Coronary artery (tissue), 2 donors: Measurements from ENCODE around the gene MAGI2.
A peak's percentile ranks its signal among the peaks of the same experiment; 100 is the strongest.

Experiments
- DNase-seq: peaks from one replicate; pipeline ENCODE4 v3.0.0-alpha.2; 2017; ENCODE audit warnings: low spot score
- H3K27ac ChIP-seq, 2 donors: fragments of 200-600 bp; sonication (generic); one replicate each; pipeline ENCODE4 v1.5.1; 2016 to 2019
- H3K4me3 ChIP-seq: fragments of 200-600 bp; sonication (generic); 2 replicates; pipeline ENCODE4 v1.5.1; 2016; ENCODE audit warnings: mild to moderate bottlenecking, moderate library complexity
- CTCF ChIP-seq: fragments of 200-600 bp; sonication (generic); IDR thresholded peaks from one replicate; pipeline ENCODE4 v1.5.1; 2019; ENCODE audit warnings: antibody characterized with exemption

MAGI2 gene

DNA sequence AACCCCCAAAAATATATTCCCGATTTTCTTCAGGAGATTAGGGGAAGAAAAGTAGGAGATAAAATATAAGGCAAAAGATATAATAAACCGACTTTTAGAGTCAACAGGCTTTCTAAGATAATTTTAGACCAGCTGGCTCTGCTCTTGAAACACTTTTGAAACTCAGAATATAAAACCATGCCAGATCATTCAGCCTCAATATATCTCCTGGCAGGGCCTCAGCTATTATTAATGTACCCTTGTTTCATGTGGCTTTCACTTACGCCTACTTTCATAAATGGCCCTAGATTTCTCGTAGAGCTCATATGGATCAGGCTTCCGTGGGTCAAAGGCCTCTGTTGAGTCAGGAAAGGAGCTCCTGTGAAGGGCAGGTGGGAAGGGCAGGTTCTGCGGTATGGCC, 1258.9 kb downstream of the MAGI2 start:
- DNase-seq = no peak
- peak overlapping the region; percentile 4 to 31 for H3K27ac ChIP-seq
- no peak for TF ChIP-seq CTCF
- H3K4me3 ChIP-seq = no peak overlapping the region

DNA sequence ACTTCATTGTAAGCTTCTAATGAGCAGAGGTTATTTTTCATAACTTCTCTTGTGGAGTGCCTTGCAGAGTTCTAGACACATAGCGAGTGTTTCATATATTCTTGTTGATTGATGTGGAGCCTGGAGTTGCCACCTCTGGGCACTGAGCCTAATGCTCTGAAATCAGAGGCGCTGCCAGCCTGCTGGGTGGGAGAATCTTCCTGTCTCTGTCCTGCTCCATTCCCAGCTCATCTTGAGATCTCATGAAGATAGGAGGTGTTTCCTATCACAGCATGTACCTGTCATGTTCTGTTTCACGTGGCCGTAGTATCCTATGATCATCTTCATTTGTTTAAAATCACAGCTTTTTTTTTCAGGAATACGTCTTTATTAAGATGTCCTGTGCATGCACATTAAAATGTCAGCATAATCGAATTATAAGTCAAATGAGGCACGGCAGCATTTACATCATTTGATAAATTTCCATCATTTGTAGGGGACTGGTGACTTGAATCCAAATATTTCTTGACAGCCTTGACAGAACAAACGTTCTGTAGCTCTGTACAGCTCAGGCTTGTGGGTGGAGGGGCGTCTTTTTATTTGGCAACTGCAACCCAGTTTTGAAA, 1261.9 kb downstream of the MAGI2 start:
- Histone ChIP-seq H3K27ac (no peak overlapping the region), H3K4me3 (no peak overlapping the region)
- DNase-seq = no peak
- TF ChIP-seq CTCF = no peak

- Histone ChIP-seq H3K27ac (no peak overlapping the region), H3K4me3 (no peak overlapping the region)
- no peak for DNase-seq
- TF ChIP-seq CTCF = no peak
Observed at GRCh38 chr7:78189762-78190161, 1263.7 kb downstream of the MAGI2 start.

DNA sequence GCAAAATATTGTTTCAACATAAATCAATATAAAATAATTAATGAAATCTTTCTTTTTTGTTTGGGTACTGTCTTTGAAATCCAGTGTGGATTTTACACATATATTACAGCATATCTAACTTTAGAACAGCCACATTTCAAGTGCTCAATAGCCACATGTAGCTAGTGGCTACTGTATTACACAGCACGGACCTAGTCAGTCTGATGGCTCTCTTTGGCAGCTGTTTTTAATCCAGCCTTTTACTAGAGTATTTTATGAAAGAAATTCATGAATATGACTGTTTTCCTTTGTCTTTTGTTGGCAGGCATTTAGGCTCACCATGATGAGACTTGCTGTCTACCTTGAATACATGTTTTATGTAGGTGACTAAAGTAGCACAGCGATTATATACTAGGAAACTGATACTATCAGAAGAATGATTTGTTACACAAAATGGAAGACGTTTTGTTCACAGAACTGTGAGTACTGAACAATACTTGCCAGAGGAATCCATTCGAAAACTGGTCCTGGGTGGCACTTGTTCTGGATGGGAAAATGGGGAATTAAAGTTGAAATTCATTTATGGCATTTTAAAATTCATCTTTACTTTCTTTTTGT, 1268.2 kb downstream of the MAGI2 start:
- no peak overlapping the region for H3K27ac ChIP-seq
- no peak overlapping the region for H3K4me3 ChIP-seq
- no peak for DNase-seq
- TF ChIP-seq CTCF = no peak

DNA sequence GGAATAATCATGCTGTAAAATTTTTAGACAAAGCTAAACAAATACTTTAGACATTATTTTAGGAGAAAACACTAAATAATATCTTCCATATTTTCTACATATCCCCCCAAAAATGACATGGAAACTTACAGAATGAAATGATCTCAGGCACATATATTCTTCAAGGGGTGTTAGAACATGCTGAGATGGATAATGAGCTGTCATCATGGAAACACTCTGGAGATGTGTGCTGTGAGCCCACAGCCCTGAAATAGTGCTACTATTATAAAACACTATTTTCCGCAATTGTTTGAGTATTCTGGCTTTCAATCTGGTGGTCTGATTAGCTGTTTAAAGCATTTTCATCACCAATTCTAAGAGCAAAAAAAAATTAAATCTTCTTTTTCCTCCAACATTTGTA, 1269.2 kb downstream of the MAGI2 start:
- DNase-seq = no peak
- no peak for TF ChIP-seq CTCF
- no peak overlapping the region for H3K27ac ChIP-seq
- no peak overlapping the region for H3K4me3 ChIP-seq

- no peak for TF ChIP-seq CTCF
- no peak overlapping the region for H3K27ac ChIP-seq
- no peak overlapping the region for H3K4me3 ChIP-seq
- DNase-seq = no peak
Observed at GRCh38 chr7:78179827-78180477, 1273.5 kb downstream of the MAGI2 start.

DNA sequence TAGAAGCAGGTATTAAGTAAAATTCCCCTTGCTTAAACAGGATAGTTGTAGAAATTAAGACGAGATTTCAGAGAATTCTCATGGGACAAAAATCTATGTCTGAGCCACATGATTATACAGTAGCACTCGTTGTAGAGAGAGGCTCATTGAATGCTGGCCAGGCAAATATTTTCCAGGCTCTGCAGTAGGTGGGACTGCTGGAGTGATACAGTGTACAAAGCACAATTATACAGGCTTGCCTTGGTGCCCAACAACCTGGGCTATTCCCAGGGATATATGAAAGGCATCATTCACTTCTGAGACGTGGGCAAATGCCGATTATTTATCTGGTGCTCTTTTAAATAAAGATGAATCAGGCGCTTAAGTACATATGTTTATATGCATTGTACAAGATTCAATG, 1274.3 kb downstream of the MAGI2 start:
- H3K27ac ChIP-seq = no peak overlapping the region
- no peak overlapping the region for H3K4me3 ChIP-seq
- TF ChIP-seq CTCF = no peak
- no peak for DNase-seq
